HG02840 (cell line): Measurements from ENCODE around the gene BCKDHB.

Experiments used
- ATAC-seq: cut with Tn5 transposase; IDR thresholded peaks from one replicate; pipeline ENCODE4 v1.9.1; 2021; ENCODE audit warnings: mild to moderate bottlenecking, moderate library complexity, moderate number of reproducible peaks; ENCODE audit not compliant: unreplicated experiment, low FRiP score

Gene BCKDHB

GRCh38 chr6:80319196-80319595, 212.7 kb downstream of the BCKDHB start:
- no peak for ATAC-seq

- no peak for ATAC-seq
Measured at GRCh38 chr6:80321011-80321410, 214.5 kb downstream of the BCKDHB start.

DNA sequence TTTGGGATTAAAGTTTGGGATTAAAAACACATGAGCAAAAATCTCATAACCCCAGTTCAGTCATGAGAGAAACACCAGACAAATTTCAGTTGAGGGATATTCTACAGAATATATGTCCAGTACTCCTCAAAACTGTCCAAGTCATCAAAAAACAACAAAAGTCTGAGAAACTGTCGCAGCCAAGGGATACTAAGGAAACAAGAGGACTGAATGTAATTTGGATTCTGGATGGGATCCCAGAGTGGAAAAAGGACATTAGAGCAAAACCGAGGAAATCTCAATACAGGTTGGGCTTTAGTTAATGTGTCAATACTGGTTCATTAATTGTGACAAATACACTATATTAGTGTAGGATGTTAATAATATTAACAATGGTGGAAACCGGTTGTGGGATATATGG, 219.3 kb downstream of the BCKDHB start:
- no peak for ATAC-seq

DNA sequence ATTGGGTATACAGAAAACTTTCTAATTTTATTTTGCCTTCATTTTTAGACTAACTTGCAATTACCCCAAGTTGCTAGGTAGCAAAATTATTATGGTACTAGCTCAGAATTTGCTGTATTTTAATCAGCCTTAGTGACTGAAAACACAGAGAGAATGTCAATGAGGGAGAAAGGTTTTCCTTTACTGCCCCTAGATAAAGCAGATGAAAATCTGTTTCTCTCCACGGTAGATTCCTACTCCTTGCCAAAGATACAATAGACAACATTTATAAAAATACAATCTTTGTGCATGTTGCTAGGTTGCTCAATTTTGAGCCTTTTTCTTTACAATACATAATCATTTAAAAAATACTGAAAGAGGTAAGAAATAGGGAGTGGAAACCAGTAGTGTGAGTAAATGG, 222.2 kb downstream of the BCKDHB start:
- no peak for ATAC-seq

DNA sequence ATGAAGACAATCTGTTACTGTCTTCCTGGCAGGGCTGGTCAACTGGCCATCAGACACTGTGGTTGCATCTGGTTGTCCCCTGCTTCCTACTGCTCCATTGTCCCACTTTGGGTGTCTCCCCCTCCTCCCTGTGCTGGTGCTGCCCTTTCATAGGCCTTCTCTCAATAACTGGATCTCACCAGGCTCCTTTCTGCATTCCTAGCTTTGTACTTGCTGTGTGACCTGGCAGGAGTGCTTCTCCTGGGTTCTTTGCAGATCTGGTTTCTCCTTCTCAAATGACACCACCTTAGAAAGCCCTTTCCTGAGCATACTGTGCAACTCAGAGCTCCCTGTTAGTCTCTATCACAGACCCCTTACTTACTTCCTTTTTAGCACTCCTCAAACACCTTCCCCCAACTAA, 223.0 kb downstream of the BCKDHB start:
- ATAC-seq = no peak

DNA sequence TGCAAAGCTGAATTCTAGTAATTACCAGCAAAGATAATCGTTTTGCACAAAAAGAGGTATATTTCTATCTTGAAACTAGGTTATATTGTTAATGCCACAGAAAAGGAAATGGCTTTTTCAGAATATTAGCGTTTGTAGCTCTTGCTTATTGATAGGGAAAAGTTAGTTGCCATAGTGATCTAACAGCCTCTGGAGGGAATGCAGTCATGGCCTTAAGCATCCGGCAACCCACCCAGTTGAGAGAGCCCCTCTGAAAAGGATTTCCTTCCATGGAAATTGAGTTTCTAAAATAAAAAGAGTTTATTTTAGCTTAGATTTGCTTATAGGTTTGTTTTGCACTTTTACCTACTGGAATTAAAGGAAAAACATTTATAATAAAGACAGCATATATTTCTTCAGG, 224.5 kb downstream of the BCKDHB start:
- ATAC-seq = no peak

GRCh38 chr6:80331522-80331921, 225.1 kb downstream of the BCKDHB start:
- no peak for ATAC-seq

DNA sequence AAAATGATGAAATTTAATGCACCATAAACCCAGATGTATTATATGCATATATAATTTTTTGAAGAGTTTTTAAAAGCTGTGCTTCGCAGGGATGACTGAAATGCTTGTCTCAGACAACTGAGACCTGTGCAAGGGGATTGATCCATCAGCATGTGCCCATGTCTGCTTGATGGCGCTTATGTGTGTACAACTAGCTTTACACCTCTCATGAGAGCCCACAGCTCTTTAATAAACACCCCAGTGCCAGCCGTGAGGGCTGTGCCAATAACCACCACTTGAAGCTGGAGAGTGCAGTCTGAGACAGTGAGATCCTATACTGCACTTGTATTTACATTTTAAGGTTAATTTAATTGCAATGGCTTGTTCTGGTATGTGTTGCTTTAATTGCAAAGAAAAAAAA, 225.5 kb downstream of the BCKDHB start:
- ATAC-seq = no peak

GRCh38 chr6:80333342-80333741, 226.9 kb downstream of the BCKDHB start:
- no peak for ATAC-seq

DNA sequence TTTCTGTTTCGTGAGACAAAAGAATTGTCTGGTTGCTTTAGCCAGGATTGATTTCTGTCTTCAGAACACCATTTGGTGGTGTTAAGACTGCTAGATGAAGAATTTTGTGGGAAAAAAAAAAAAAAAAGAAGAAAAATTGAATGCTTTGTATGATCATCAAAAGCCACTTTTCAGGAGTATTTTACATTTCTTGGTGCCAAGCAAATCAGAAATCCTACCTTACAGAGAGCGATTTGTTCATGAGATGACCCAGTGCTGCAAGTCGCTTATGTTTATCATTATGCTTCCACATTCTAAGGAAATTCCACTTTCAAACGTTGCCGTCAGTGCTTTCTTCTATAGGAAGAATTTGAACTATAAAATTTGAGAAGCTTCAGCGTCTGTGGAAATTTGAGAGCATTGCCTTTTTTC, 228.7 kb downstream of the BCKDHB start:
- ATAC-seq = no peak

- ATAC-seq = no peak
Measured at GRCh38 chr6:80336911-80337310, 230.4 kb downstream of the BCKDHB start.

- peak; percentile 85 for ATAC-seq
Measured at GRCh38 chr6:80338201-80338836, 231.8 kb downstream of the BCKDHB start.

DNA sequence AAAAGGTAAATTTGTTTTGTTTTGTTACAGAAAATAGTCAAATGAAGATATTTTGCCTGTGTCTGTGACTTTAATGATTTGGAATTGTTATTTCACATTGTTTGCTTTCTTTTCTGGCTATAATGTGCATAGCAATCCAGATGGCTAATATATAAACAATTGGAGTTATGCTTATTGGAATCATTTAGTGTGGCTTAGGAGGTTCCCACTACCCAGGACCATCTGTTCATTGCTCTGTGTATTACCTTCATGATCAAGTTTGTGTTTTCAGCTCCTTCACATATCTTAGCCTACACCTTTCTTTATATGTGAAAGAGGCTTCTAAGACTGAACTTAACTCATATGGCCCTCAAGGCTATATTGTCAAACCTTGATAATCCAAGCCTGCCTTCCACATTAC, 232.9 kb downstream of the BCKDHB start:
- no peak for ATAC-seq

DNA sequence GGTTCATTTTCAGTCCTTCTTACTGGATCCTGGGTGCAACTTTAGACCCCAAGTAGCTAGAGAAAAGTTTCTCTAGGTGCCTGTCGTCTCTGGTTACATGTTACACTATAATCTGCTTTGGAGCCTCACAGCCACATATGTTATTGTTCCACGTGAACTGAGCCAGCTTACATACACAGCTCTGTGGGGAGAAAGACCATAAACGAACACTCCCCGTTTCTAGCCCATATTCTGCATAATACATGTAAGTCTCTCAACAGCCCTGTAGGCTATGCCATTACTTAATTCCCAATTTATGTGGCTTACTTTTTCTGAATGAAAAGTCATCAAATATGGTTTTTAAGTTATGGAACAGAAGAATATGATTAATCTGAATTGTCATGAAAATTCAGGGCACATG, 233.8 kb downstream of the BCKDHB start:
- no peak for ATAC-seq

GRCh38 chr6:80340686-80341085, 234.2 kb downstream of the BCKDHB start:
- ATAC-seq = no peak

DNA sequence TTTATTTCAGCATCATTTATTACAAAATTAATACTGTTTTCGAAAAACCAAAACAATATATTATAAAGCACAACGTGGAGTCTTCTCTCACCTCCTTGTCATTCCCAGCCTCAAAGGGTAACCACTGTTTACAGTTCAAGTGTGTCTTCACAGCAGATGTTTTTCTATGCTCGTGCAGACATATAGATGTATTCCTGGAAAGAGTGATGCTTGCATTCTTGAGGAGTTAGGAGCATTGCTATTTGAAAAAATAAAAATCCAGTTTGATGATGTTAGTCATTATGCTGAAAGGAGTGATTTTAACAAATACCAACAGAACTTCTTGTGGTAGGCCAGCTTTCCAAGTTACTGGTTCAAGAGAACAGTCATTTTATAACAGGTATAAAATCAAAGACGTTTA, 234.9 kb downstream of the BCKDHB start:
- ATAC-seq = no peak

DNA sequence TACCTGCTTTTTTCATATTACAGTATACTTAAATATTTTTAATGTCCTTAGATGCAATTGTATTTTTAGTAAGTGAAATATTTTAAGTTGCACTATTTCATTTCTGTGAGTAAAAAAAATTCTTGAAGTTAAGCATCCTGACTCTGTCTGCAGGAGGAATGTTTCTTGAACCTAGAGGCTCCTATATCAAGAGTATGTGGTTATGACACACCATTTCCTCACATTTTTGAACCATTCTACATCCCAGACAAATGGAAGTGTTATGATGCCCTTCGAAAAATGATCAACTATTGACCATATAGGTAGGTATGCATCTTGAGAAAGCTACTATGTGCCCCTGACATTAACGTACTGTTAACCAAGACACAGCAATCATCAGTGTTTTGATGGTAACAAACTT, 237.0 kb downstream of the BCKDHB start:
- ATAC-seq = no peak

DNA sequence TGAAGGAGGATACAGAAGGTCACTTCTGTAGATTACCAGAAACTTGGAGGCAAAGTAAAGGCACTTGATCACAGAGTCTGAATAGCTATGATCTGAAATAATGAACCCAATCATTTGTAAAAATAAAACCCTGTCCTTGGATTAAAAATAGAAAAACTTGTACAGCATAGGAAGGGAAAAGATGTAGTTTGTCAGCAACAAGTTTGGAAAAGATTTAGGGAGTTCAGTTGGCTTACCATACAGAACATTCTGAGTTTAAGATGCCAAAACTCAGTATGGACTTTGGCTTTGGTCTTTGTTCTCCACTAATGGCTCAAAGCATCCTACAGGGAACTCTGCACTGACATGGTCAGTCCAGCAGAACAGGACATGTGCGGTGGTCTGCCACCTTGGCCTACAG, 240.6 kb downstream of the BCKDHB start:
- no peak for ATAC-seq

GRCh38 chr6:80348263-80348662, 241.8 kb downstream of the BCKDHB start:
- ATAC-seq = no peak

DNA sequence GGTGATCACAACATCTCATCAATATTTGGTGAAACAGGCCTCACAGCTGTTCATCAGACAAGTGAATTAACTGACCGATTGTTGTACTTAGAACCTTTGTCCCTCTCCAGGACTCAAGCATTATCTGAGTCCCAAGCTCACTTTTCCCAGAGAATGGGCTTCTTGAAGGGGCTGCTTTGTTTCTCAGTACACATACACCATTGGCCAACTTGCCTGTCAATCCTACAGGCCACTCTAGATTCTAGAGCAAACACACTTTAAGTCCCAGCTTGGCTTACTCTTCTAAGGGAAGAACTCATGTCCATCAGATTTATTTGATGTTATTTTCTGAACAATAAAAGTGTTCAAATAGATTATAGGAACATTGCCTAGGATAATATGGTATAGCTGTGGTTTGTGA, 249.5 kb downstream of the BCKDHB start:
- ATAC-seq = no peak

DNA sequence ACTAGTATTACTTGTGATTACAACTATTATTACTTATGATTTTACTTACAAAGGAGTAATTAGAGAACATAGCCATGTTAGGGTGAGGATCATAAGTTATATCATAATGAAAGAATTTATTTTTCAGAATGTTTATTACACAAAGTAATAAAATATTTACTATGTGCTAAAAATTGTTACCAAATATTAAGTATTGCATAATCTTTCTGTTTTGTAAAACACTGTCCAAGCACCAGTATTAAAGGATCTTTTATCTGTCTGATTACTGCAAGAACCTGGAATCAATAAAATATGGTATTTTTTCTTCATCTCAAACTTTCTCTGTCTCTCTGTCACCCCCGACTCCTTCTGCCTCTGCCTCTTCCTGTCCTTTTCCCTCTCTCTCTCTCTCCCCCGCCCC, 250.1 kb downstream of the BCKDHB start:
- no peak for ATAC-seq

DNA sequence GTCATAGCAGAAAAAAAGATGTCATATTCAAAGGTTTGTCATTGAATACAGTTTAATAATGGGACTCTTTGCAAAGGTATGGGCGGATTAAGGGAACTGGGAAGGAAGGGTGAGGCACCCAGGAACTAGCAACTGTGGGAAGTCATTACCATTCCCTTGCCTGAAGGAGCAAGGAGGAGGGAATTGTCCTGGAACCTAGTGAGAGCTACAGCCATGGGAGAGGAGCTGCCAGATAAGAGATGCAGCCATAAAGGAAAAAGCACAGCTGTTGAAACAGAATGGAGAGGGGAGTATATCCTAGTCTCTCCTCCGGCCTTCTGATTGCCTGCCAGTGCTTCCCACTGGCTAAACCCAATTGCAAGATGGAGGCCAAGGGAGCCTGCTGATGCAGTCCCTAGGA, 250.6 kb downstream of the BCKDHB start:
- no peak for ATAC-seq

DNA sequence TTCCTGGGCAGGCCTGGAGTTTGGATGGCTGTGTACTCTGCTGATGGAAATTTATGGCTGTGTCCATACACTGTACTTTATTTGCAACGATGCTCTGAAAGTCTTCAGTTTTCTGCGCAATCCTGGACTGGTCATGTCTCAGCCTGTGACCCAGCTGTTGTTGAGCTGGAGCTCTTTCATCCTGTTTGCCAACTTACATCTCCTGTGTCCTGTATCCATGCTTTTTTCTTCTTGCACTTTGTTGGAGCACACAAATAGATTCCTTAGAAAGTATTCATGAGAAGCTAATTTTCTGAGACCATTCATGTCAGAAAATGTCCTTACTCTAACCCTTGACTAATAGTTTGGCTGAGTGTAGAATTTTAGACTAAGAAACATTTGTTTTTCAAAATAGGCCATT, 251.2 kb downstream of the BCKDHB start:
- ATAC-seq = no peak
